Pancreas (tissue), 10 donors: ENCODE measurements around the gene RAB36. TPM values are rescaled to one million over a fixed set of nuclear protein-coding genes. Genes with fewer than 3 reads are reported as not detected.
"Not testable (repeated sequence)": the region's sequence is repeated elsewhere in the genome, so short reads cannot be mapped to it uniquely, and the experiment has no call there.

Source experiments
- ATAC-seq, 4 donors: fragments of 200-7000 bp; cut with Tn5 transposase; one replicate each; pipeline versions ENCODE4 v1.8.0 to v1.9.1; 2020; ENCODE audit warnings: mild to moderate bottlenecking in 4 of 4, moderate library complexity in 4 of 4
- DNase-seq, 6 donors: peaks; one replicate each; pipeline ENCODE4 v3.0.0-alpha.2; 2020
- FAIRE-seq: peaks from 2 replicates; lab custom pipeline; 2012; peaks lifted over from hg19 to GRCh38; lab: Jason Lieb, UNC
- H3K27ac ChIP-seq, 4 donors: fragments of 200-600 bp; sonication (generic); 1 replicate in 3 of 4; 2 replicates in 1 of 4; pipeline versions ENCODE4 v1.5.0 to v1.8.0; 2020
- H3K27me3 ChIP-seq, 4 donors: fragments of 200-600 bp; one replicate each; pipeline ENCODE4 v1.8.0; 2021
- H3K36me3 ChIP-seq, 3 donors: fragments of 200-600 bp; sonication (generic) in 1 of 3; one replicate each; pipeline versions ENCODE4 v1.5.0 to v1.8.0; 2020 to 2021
- H3K4me1 ChIP-seq, 3 donors: fragments of 200-600 bp; one replicate each; pipeline ENCODE4 v1.8.0; 2021
- H3K4me3 ChIP-seq, 4 donors: fragments of 200-600 bp; sonication (generic) in 2 of 4; one replicate each; pipeline versions ENCODE4 v1.5.0 to v1.8.0; 2020 to 2021
- H3K9me3 ChIP-seq, 4 donors: fragments of 200-600 bp; one replicate each; pipeline ENCODE4 v1.8.0; 2021
- WGBS, 2 donors: extraction: QIAGEN DNeasy Blood & Tissue Kit; methylation state at CpG; one replicate each; pipeline ENCODE4 v1.1.7; 2013; 5-methylcytosine and 5-hydroxymethylcytosine counted together
- intact Hi-C, 3 donors: fragments of 100-400 bp; cut with DNase I; formaldehyde crosslinking; loops; one replicate each; pipeline versions ENCODE4 v1.11.1 to v1.14.2; 2022
- polyA plus RNA-seq, 2 donors: library from polyadenylated mRNA; stranded (reverse); fragments of 200-250 nt; gene quantifications; one replicate each; pipeline ENCODE4 v1.2.3, GENCODE V29; 2013
- total RNA-seq, 6 donors: library from RNA; stranded (reverse); fragmentation: NEBNext Ultra II Directional in 4 of 6; extraction: Animal tissue kit (Norgen Biotek cat#: 25700) in 4 of 6; gene quantifications; one replicate each; pipeline versions ENCODE4 v1.2.1 to v1.2.4, GENCODE V29; 2021 to 2023
- TF ChIP-seq, protein P1 (sequence below), 4 donors: fragments of 200-600 bp; sonication (generic) in 3 of 4; IDR thresholded peaks; one replicate each; pipeline versions ENCODE4 v1.5.0 to v1.8.0; 2021; ENCODE audit warnings: antibody characterized with exemption in 4 of 4
- donor health status: healthy with polysubstance abuse.
- donor health status: DM: no; HTN: no; CAD: no; lungs with moderate emphysema.
- donor health status: DM: no; HTN: no; CAD: no.
- donor health status: control.
- donor health status: control.
- donor health status: Bipolar disorder and iron deficiency.
- donor health status: DM: yes; HTN: yes; CAD: no.
- donor health status: DM: no; HTN: no; CAD: no.
- donor health status: DM: no; HTN: no; CAD: no.
- donor health status: DM: yes; HTN: yes; CAD: no.

Gene RAB36
- total and polyA plus RNA-seq, 8 donors: 1.2 to 7.3 (median 3.1) TPM

DNA sequence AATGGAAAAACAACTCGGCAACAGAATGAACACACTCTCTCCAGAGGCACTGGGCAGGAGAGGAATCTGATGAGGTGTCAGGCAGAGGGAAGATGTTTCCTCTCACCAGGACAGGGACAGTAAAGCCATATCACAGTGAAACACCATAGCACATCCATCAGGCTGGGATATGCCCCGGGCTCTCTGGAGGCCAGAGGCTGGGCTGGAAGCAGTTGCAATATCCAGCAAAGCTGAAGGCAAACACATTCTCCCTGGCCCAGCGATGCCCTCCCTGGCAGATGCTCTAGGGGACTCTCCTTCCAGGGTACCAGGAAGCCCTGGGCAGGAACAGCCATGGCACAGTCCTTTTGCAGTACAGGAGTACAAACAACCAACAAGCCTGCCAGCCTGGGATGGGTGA, 14.6 kb upstream of the RAB36 start:
- intact Hi-C loops: no loop called here
- H3K36me3 ChIP-seq: no peaks in the 10 kb centered on the region
- H3K4me3 ChIP-seq: no peak overlapping the region
- H3K27me3 ChIP-seq: no peaks in the 10 kb centered on the region
- TF ChIP-seq, protein P1, sequence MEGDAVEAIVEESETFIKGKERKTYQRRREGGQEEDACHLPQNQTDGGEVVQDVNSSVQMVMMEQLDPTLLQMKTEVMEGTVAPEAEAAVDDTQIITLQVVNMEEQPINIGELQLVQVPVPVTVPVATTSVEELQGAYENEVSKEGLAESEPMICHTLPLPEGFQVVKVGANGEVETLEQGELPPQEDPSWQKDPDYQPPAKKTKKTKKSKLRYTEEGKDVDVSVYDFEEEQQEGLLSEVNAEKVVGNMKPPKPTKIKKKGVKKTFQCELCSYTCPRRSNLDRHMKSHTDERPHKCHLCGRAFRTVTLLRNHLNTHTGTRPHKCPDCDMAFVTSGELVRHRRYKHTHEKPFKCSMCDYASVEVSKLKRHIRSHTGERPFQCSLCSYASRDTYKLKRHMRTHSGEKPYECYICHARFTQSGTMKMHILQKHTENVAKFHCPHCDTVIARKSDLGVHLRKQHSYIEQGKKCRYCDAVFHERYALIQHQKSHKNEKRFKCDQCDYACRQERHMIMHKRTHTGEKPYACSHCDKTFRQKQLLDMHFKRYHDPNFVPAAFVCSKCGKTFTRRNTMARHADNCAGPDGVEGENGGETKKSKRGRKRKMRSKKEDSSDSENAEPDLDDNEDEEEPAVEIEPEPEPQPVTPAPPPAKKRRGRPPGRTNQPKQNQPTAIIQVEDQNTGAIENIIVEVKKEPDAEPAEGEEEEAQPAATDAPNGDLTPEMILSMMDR (IDR thresholded peaks at IDR 0.05): no peak
- peaks cover 0 to 5% (median 0%) of the 10 kb centered on the region in 3 donors for H3K4me1 ChIP-seq
- DNase-seq: no peak
- H3K27ac ChIP-seq: no peak overlapping the region
- FAIRE-seq: no peak
- ATAC-seq: no peak
- no peaks in the 10 kb centered on the region for H3K9me3 ChIP-seq
- 44 to 47% methylated on average over 3 of the region's 3 CpGs for WGBS, 2 donors

DNA sequence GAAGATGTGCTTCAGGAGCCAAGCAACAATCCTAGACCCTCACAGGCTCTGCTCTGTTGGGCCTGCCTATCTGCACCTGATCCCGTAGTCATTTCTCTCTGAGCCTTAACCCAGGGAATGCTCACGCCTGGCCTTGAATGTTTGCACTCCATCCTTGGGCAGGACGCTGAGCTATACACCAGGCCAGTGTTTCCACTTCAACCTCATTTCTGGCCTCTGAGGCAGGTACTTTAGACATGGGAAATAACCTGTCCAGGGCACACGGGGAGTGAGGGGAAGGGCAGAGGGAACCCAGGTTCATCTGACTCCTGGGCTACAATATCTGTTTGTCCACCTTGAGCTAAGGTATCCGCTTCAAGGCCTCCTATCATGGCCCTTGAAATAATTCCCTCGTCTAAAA, 13.3 kb upstream of the RAB36 start:
- 38 to 42% methylated on average over 6 of the region's 6 CpGs for WGBS, 2 donors
- intact Hi-C loops: no loop called here
- DNase-seq: no peak

DNA sequence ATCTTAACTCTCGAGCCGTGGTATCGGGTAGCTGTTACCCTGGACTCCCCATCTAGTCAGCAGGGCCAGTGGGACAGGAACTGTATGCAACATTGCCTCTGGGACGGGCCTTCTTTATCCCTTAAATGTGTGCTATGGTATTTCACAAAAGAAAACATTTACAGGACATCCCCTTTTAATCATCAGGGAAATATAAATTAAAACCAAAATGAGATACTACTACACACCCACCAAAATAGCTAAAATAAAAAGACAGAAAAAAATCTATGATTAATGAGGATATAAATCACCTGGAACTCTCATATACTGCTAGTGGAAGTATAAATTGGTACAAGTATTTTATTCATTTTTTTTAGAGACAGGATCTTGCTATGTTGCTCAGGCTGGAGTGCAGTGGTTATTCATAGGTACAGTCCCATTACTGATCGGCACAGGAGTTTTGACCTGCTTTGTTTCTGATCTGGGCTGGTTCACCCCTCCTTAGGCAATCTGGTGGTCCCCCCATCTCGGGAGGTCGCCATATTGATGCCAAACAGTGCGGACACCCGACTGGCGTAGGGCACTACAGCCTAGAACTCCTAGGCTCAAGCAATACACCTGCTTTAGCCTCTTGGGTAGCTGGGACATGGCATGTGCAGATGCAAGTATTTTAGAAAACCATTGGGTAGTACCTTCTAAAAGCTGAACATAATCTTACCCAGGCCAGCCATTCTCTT, 12.7 kb upstream of the RAB36 start:
- Histone ChIP-seq H3K4me1 (peaks cover 0 to 5% (median 0%) of the 10 kb centered on the region in 3 donors), H3K9me3 (no peaks in the 10 kb centered on the region), H3K27ac (no peak overlapping the region), H3K27me3 (no peaks in the 10 kb centered on the region), H3K4me3 (no peak overlapping the region), H3K36me3 (no peaks in the 10 kb centered on the region)
- DNase-seq (no peak), ATAC-seq (no peak), FAIRE-seq (no peak)
- WGBS, 2 donors: 73 to 76% methylated on average over 10 of the region's 10 CpGs
- TF ChIP-seq, protein P1 (IDR thresholded peaks at IDR 0.05): no peak
- intact Hi-C loops: no loop called here

More for the DNA sequence above, 13.3 kb upstream of the RAB36 start:
- Histone ChIP-seq H3K4me3 (no peak overlapping the region), H3K27ac (no peak overlapping the region), H3K9me3 (no peaks in the 10 kb centered on the region), H3K27me3 (no peaks in the 10 kb centered on the region), H3K4me1 (peaks cover 0 to 5% (median 0%) of the 10 kb centered on the region in 3 donors), H3K36me3 (no peaks in the 10 kb centered on the region)
- ATAC-seq (no peak), FAIRE-seq (no peak)
- TF ChIP-seq, protein P1 (IDR thresholded peaks at IDR 0.05): no peak

DNA sequence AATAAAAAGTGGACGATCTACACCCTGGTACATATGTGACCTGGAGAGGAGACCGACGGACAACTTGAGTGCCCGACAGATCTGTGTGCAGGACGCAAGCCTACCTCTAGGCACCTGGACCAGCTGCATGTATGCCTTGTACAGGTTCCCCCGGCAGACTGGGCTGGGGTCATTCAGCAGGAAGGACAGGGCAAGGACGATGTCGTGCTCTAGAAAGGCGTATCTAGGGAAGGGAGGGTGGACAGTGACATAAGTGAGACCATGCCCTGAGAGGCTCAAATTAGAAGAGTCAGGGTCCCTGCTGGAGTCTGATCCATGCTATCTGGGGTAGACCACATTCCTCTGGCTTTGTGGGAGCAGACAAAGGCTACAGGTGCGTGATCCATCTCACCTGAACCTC, 11.4 kb upstream of the RAB36 start:
- H3K9me3 ChIP-seq: no peaks in the 10 kb centered on the region
- ATAC-seq (no peak), FAIRE-seq (no peak), DNase-seq (no peak)
- WGBS, 2 donors: 89 to 90% methylated on average over 10 of the region's 10 CpGs
- H3K27ac ChIP-seq: no peak overlapping the region
- intact Hi-C loops: no loop called here
- H3K4me3 ChIP-seq: no peak overlapping the region
- no peaks in the 10 kb centered on the region for H3K36me3 ChIP-seq
- H3K27me3 ChIP-seq: no peaks in the 10 kb centered on the region
- no peaks in the 10 kb centered on the region for H3K4me1 ChIP-seq
- TF ChIP-seq, protein P1 (IDR thresholded peaks at IDR 0.05): no peak

DNA sequence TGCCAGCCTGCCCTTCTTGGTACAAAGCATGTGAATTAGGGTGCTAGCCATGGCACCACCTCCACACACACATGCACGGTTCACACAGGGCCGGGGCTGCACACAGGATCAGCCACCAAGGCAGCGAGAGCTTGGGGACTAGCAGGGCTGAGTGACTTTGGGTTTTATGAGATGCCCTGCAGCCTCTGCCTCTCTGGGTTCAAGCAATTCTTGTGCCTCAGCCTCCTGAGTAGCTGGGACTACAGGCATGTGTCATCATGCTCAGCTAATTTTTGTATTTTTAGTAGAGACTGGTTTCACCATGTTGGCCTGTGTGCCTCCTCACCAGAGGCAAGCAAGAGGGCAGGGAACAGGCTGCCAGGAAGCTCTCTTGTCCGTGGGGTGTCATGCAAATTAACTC, 8.3 kb upstream of the RAB36 start:
- H3K4me1 ChIP-seq, H3K27me3 ChIP-seq, ATAC-seq, H3K27ac ChIP-seq, H3K9me3 ChIP-seq, DNase-seq, H3K36me3 ChIP-seq, FAIRE-seq, intact Hi-C loops, H3K4me3 ChIP-seq: not testable (repeated sequence)
- WGBS, 2 donors: 74 to 84% methylated on average over 3 to 4 of the region's 4 CpGs
